IMR-90 (cell line): ENCODE data around the gene TFB1M. TPM values are rescaled to one million over a fixed set of nuclear protein-coding genes. Genes with fewer than 3 reads are reported as not detected.

Source experiments
- ATAC-seq: fragments of 200-7000 bp; cut with Tn5 transposase; 2 replicates; pipeline ENCODE4 v1.9.1; 2020; ENCODE audit warnings: low read depth, mild to moderate bottlenecking, moderate library complexity
- BruUV-seq: library from RNA; stranded (reverse); fragments of 400-500 nt; replicated peaks from 2 replicates; lab custom pipeline; 2021; lab: Mats Ljungman, UMichigan
- CTCF ChIA-PET: fragments of 300-600 bp; formaldehyde crosslinking; extraction: SDS; loops from one replicate; lab custom pipeline; 2021; ENCODE audit warnings: antibody characterized with exemption; lab: Yijun Ruan, JAX
- POLR2A ChIA-PET: fragments of 300-600 bp; sonication (Branson Sonifier 250); formaldehyde crosslinking; loops from one replicate; lab custom pipeline; 2022; ENCODE audit warnings: antibody characterized with exemption; ENCODE audit not compliant: unreplicated experiment; lab: Charles Lee
- DNase-seq: peaks from one replicate; pipeline ENCODE4 v3.0.0; 2013
- H2AFZ ChIP-seq: replicated peaks from 2 replicates; pipeline ENCODE3; 2013; ENCODE audit warnings: low read length, mild to moderate bottlenecking; ENCODE audit not compliant: poor library complexity
- H2AK5ac ChIP-seq: 2 replicates; pipeline ENCODE4 v1.6.1; 2013; ENCODE audit warnings: low read depth, low read length, inconsistent platforms
- H2AK9ac ChIP-seq: replicated peaks from 2 replicates; pipeline ENCODE3; 2013; ENCODE audit warnings: mild to moderate bottlenecking, low read depth, low read length, moderate library complexity; ENCODE audit not compliant: poor library complexity
- H2BK120ac ChIP-seq: 2 replicates; pipeline ENCODE4 v1.6.1; 2013; ENCODE audit warnings: low read depth, low read length, inconsistent platforms
- H2BK15ac ChIP-seq: 3 replicates; pipeline ENCODE4 v1.6.1; 2013; ENCODE audit warnings: low read depth, low read length, inconsistent platforms
- H2BK20ac ChIP-seq: 2 replicates; pipeline ENCODE4 v1.6.1; 2013; ENCODE audit warnings: low read depth, mild to moderate bottlenecking, inconsistent platforms, low read length, moderate library complexity
- H2BK5ac ChIP-seq: 2 replicates; pipeline ENCODE4 v1.6.1; 2013; ENCODE audit warnings: mild to moderate bottlenecking, low read depth, low read length, inconsistent platforms; ENCODE audit not compliant: poor library complexity, severe bottlenecking
- H3K14ac ChIP-seq: replicated peaks from 2 replicates; pipeline ENCODE4 v1.6.1; 2013; ENCODE audit warnings: low read depth, low read length, inconsistent platforms
- H3K18ac ChIP-seq: 2 replicates; pipeline ENCODE4 v1.6.1; 2013; ENCODE audit warnings: low read depth, low read length, control low read depth
- H3K23ac ChIP-seq: 2 replicates; pipeline ENCODE4 v1.6.1; 2013; ENCODE audit warnings: low read depth, low read length, inconsistent platforms
- H3K27ac ChIP-seq: 2 replicates; pipeline ENCODE4 v1.5.1; 2013; ENCODE audit warnings: mild to moderate bottlenecking, control low read depth, low read length; ENCODE audit not compliant: insufficient read depth
- H3K27me3 ChIP-seq: 2 replicates; pipeline ENCODE4 v1.6.1; 2013; ENCODE audit warnings: low read length; ENCODE audit not compliant: control insufficient read depth, insufficient read depth
- H3K36me3 ChIP-seq: 2 replicates; pipeline ENCODE4 v1.6.1; 2013; ENCODE audit warnings: low read length, mixed read lengths; ENCODE audit not compliant: control insufficient read depth, insufficient read depth
- H3K4ac ChIP-seq: 2 replicates; pipeline ENCODE4 v1.6.1; 2013; ENCODE audit warnings: low read depth, low read length, inconsistent platforms
- H3K4me1 ChIP-seq: 2 replicates; pipeline ENCODE4 v1.6.1; 2013; ENCODE audit warnings: low read length, mixed read lengths; ENCODE audit not compliant: control insufficient read depth, insufficient read depth
- H3K4me2 ChIP-seq: 2 replicates; pipeline ENCODE4 v1.6.1; 2013; ENCODE audit warnings: low read depth, mild to moderate bottlenecking, control low read depth, low read length, moderate library complexity
- H3K4me3 ChIP-seq: 2 replicates; pipeline ENCODE4 v1.5.1; 2013; ENCODE audit warnings: low read depth, mild to moderate bottlenecking, control low read depth, low read length, moderate library complexity; ENCODE audit not compliant: insufficient read depth
- H3K56ac ChIP-seq: 2 replicates; pipeline ENCODE4 v1.6.1; 2013; ENCODE audit warnings: low read length, inconsistent platforms; ENCODE audit not compliant: insufficient read depth; ENCODE audit errors: extremely low read depth
- H3K79me1 ChIP-seq, 2 experiments: 2 replicates each; pipeline ENCODE4 v1.6.1; 2013; ENCODE audit warnings: low read length in 2 of 2, inconsistent platforms in 1 of 2, low read depth in 1 of 2
- H3K9ac ChIP-seq: 2 replicates; pipeline ENCODE4 v1.6.1; 2013; ENCODE audit warnings: low read depth, low read length, control low read depth
- H3K9me1 ChIP-seq: 2 replicates; pipeline ENCODE4 v1.6.1; 2013; ENCODE audit warnings: low read length, inconsistent platforms; ENCODE audit not compliant: insufficient read depth
- H3K9me3 ChIP-seq: 2 replicates; pipeline ENCODE4 v1.6.1; 2013; ENCODE audit warnings: low read length; ENCODE audit not compliant: control insufficient read depth, insufficient read depth
- H4K20me1 ChIP-seq: 2 replicates; pipeline ENCODE4 v1.6.1; 2013; ENCODE audit warnings: low read length, inconsistent platforms; ENCODE audit not compliant: insufficient read depth
- H4K5ac ChIP-seq: 2 replicates; pipeline ENCODE4 v1.6.1; 2013; ENCODE audit warnings: mild to moderate bottlenecking, low read depth, low read length, control low read depth
- H4K8ac ChIP-seq, 2 experiments: 2 replicates each; pipeline ENCODE4 v1.6.1; 2013; ENCODE audit warnings: low read depth in 2 of 2, low read length in 2 of 2, control low read depth in 1 of 2, inconsistent platforms in 1 of 2
- H4K91ac ChIP-seq: 2 replicates; pipeline ENCODE4 v1.6.1; 2013; ENCODE audit warnings: low read depth, low read length, inconsistent platforms; ENCODE audit not compliant: insufficient read depth
- BHLHE40 ChIP-seq: fragments of 150-350 bp; IDR thresholded peaks from 2 replicates; pipeline ENCODE4 v1.6.1; 2016; ENCODE audit warnings: mild to moderate bottlenecking, low read depth, low read length
- FOS ChIP-seq: fragments of 150-350 bp; IDR thresholded peaks from 2 replicates; pipeline ENCODE4 v1.6.1; 2016; ENCODE audit warnings: low read depth, low read length
- NFE2L2 ChIP-seq: fragments of 150-350 bp; IDR thresholded peaks from 2 replicates; pipeline ENCODE4 v1.6.1; 2016; ENCODE audit warnings: low read depth, mild to moderate bottlenecking, low read length
- POLR2A ChIP-seq: IDR thresholded peaks from 2 replicates; pipeline ENCODE4 v1.6.1; 2012; ENCODE audit warnings: mild to moderate bottlenecking, low read depth, low read length
- WGBS, 2 experiments: methylation state at CpG; one replicate each; pipeline versions ENCODE4 v1.1.5 to v1.1.7; 2013; ENCODE audit warnings: missing lambda C conversion rate in 2 of 2; ENCODE audit not compliant: insufficient read length in 1 of 2; ENCODE audit errors: extremely low coverage in 2 of 2; 5-methylcytosine and 5-hydroxymethylcytosine counted together
- dilution Hi-C: fragments of 300-500 bp; cut with HindIII; formaldehyde crosslinking; loops from one replicate; pipeline ENCODE4 v1.14.3; 2018; ENCODE audit warnings: low sequenced_read_pairs; ENCODE audit not compliant: unreplicated experiment
- in situ Hi-C: fragments of 300-500 bp; cut with MboI; formaldehyde crosslinking; loops from 3 replicates; pipeline ENCODE4 v1.14.3; 2019; ENCODE audit warnings: low sequenced_read_pairs, inconsistent platforms, mixed read lengths
- intact Hi-C: fragments of 100-400 bp; cut with micrococcal nuclease; formaldehyde crosslinking; loops from 2 replicates; pipeline ENCODE4 v1.10.0; 2022
- polyA plus RNA-seq, 3 experiments: library from polyadenylated mRNA; depleted of rRNA; stranded (reverse); fragments of >200 nt; gene quantifications; 2 replicates each; pipeline ENCODE4 v1.2.3, GENCODE V29; 2012; ENCODE audit warnings: low replicate concordance in 1 of 3
- total RNA-seq: library from RNA; depleted of rRNA; stranded (reverse); fragments of >200 nt; gene quantifications from 2 replicates; pipeline ENCODE4 v1.2.3, GENCODE V29; 2012

TFB1M gene
- total and polyA plus RNA-seq, 2 of the 4 experiments (the other 2 are of a cell fraction): 18.1 to 22.4 TPM

GRCh38 chr6:155310596-155310995 lies 3.7 kb downstream of the TFB1M start:
- Histone ChIP-seq H2AK5ac (no peak overlapping the region), H2AK9ac (no peak overlapping the region), H4K91ac (peak overlapping the region; percentile 53; the same call in 1 of the 2 replicates), H3K23ac (peak overlapping the region; percentile 48; the same call in 1 of the 2 replicates), H2AFZ (no peak overlapping the region), H3K14ac (no peak overlapping the region), H3K36me3 (peaks cover 2% of the 10 kb centered on the region; the same call in 1 of the 2 replicates), H4K20me1 (no peaks in the 10 kb centered on the region), H4K8ac (no peak overlapping the region), H3K18ac (peak overlapping the region; percentile 24; the same call in 1 of the 2 replicates), H2BK5ac (peak overlapping the region; percentile 76), H3K9me3 (no peaks in the 10 kb centered on the region), H3K4me1 (peaks cover 6% of the 10 kb centered on the region), H3K9me1 (no peaks in the 10 kb centered on the region; the same call in none of the 2 replicates), H3K4me2 (peak overlapping the region; percentile 53; the same call in 1 of the 2 replicates), H3K27me3 (no peaks in the 10 kb centered on the region), H3K27ac (no peak overlapping the region), H3K4ac (no peak overlapping the region; the same call in 1 of the 2 replicates), H3K56ac (peak overlapping the region; percentile 24; the same call in 1 of the 2 replicates), H2BK15ac (peak overlapping the region; percentile 59; the same call in 1 of the 3 replicates), H3K79me1 (peaks cover 29 to 42% of the 10 kb centered on the region in 2 experiments), H4K5ac (peak overlapping the region; percentile 70; the same call in 1 of the 2 replicates), H3K4me3 (no peak overlapping the region), H2BK20ac (peak overlapping the region; percentile 35; the same call in 1 of the 2 replicates), H3K9ac (no peak overlapping the region), H2BK120ac (peak overlapping the region; percentile 63; the same call in 1 of the 2 replicates)
- in situ Hi-C loops: no loop called here
- DNase-seq (peak; percentile 61), ATAC-seq (no peak)
- ChIA-PET POLR2A (interaction anchor here (0.6 kb wide), 2 partner anchors 27 to 1752 kb away, joined by 3 to 6 read pairs; no protein-coding TSS in a partner anchor), CTCF (no interaction called here)
- dilution Hi-C loops: no loop called here
- TF ChIP-seq POLR2A (no peak), FOS (peak; percentile 41; the same call in 1 of the 2 replicates), BHLHE40 (peak; percentile 74), NFE2L2 (no peak)
- BruUV-seq: no TSS peak
- WGBS, 2 experiments: no CpG with 5 or more reads among the region's 2 CpGs
- intact Hi-C loops: loop anchor here (5.0 kb wide), 2 partner anchors 383 to 438 kb away; no protein-coding TSS in a partner anchor
